H1 (cell line): ENCODE data around the gene ZFP36L2. TPM values are rescaled to one million over a fixed set of nuclear protein-coding genes. Genes with fewer than 3 reads are reported as not detected.

Source experiments
- CTCF ChIA-PET: fragments of 300-600 bp; sonication (Branson Sonifier 250); formaldehyde crosslinking; loops from one replicate; lab custom pipeline; 2021; ENCODE audit not compliant: partially characterized antibody; lab: Charles Lee
- POLR2A ChIA-PET: fragments of 300-600 bp; sonication (Branson Sonifier 250); formaldehyde crosslinking; loops from one replicate; lab custom pipeline; 2021; ENCODE audit warnings: inconsistent platforms; ENCODE audit not compliant: partially characterized antibody; lab: Charles Lee
- DNase-seq, 2 experiments: peaks; one replicate each; pipeline versions ENCODE4 v3.0.0 to v3.0.0-alpha.2; 2010 to 2022; ENCODE audit warnings: low spot score in 2 of 2, low read depth in 1 of 2, mixed read lengths in 1 of 2
- FAIRE-seq: peaks from 2 replicates; lab custom pipeline; 2011; peaks lifted over from hg19 to GRCh38; lab: Jason Lieb, UNC
- H2AFZ ChIP-seq: 2 replicates; pipeline ENCODE4 v1.8.1; 2012; ENCODE audit warnings: low read length, inconsistent platforms
- H2AK5ac ChIP-seq: 2 replicates; pipeline ENCODE4 v1.6.1; 2013; ENCODE audit warnings: low read depth, low read length
- H2BK120ac ChIP-seq: replicated peaks from 2 replicates; pipeline ENCODE3; 2013; ENCODE audit warnings: low read depth, low read length, inconsistent platforms
- H2BK12ac ChIP-seq: 2 replicates; pipeline ENCODE4 v1.6.1; 2013; ENCODE audit warnings: low read depth, low read length
- H2BK15ac ChIP-seq: 2 replicates; pipeline ENCODE4 v1.6.1; 2013; ENCODE audit warnings: low read length
- H2BK20ac ChIP-seq: 2 replicates; pipeline ENCODE4 v1.6.1; 2013; ENCODE audit warnings: low read length
- H2BK5ac ChIP-seq: 2 replicates; pipeline ENCODE4 v1.6.1; 2013; ENCODE audit warnings: low read depth, low read length
- H3K14ac ChIP-seq: 2 replicates; pipeline ENCODE4 v1.6.1; 2013; ENCODE audit warnings: inconsistent platforms; ENCODE audit not compliant: insufficient read length
- H3K18ac ChIP-seq: 2 replicates; pipeline ENCODE4 v1.6.1; 2013; ENCODE audit warnings: low read length; ENCODE audit errors: extremely low read depth
- H3K23ac ChIP-seq: 2 replicates; pipeline ENCODE4 v1.6.1; 2013; ENCODE audit warnings: inconsistent platforms; ENCODE audit not compliant: insufficient read length
- H3K23me2 ChIP-seq: 2 replicates; pipeline ENCODE4 v1.6.1; 2013; ENCODE audit warnings: low read depth, low read length
- H3K27ac ChIP-seq: 2 replicates; pipeline ENCODE4 v1.6.1; 2011; ENCODE audit warnings: low read depth, low read length, inconsistent platforms
- H3K27me3 ChIP-seq, 4 experiments: replicated peaks in 1 of 4; 1 replicate in 1 of 4; 2 replicates in 3 of 4; pipeline versions ENCODE4 v1.6.1 to v1.8.1; 2011 to 2013; ENCODE audit warnings: low read length in 3 of 4, mild to moderate bottlenecking in 3 of 4, inconsistent platforms in 2 of 4, mixed read lengths in 2 of 4, moderate library complexity in 1 of 4; ENCODE audit not compliant: control insufficient read depth in 3 of 4, insufficient read depth in 3 of 4; ENCODE audit errors: extremely low read depth in 1 of 4
- H3K36me3 ChIP-seq, 4 experiments: 2 replicates each; pipeline versions ENCODE4 v1.6.1 to v1.8.1; 2011 to 2013; ENCODE audit warnings: mild to moderate bottlenecking in 4 of 4, low read length in 3 of 4, moderate library complexity in 2 of 4, control low read depth in 1 of 4, inconsistent platforms in 1 of 4; ENCODE audit not compliant: insufficient read depth in 4 of 4, control insufficient read depth in 2 of 4
- H3K4ac ChIP-seq: replicated peaks from 2 replicates; pipeline ENCODE3; 2013; ENCODE audit warnings: low read length, low read depth, mixed read lengths, inconsistent platforms; ENCODE audit not compliant: insufficient read length
- H3K4me1 ChIP-seq, 4 experiments: replicated peaks in 1 of 4; 1 replicate in 1 of 4; 2 replicates in 3 of 4; pipeline versions ENCODE4 v1.6.1 to v1.8.1; 2011 to 2013; ENCODE audit warnings: low read length in 3 of 4, inconsistent platforms in 2 of 4, mixed read lengths in 1 of 4; ENCODE audit not compliant: insufficient read depth in 4 of 4, control insufficient read depth in 3 of 4
- H3K4me2 ChIP-seq, 2 experiments: 2 replicates each; pipeline versions ENCODE4 v1.6.1 to v1.8.1; 2011 to 2013; ENCODE audit warnings: low read depth in 2 of 2, low read length in 2 of 2, control low read depth in 1 of 2, inconsistent platforms in 1 of 2, mild to moderate bottlenecking in 1 of 2; ENCODE audit not compliant: insufficient read depth in 1 of 2
- H3K4me3 ChIP-seq, 4 experiments: fragments of 200-600, 300-600 bp in 1 of 4; sonication (generic), shearing (Covaris generic), sonication (Bioruptor Twin) in 1 of 4; 2 replicates each; pipeline versions ENCODE4 v1.5.1 to v1.8.1; 2011 to 2016; ENCODE audit warnings: low read length in 4 of 4, low read depth in 3 of 4, control low read depth in 2 of 4, inconsistent platforms in 2 of 4, mild to moderate bottlenecking in 2 of 4, mixed read lengths in 1 of 4, moderate library complexity in 1 of 4; ENCODE audit not compliant: insufficient read depth in 2 of 4; ENCODE audit errors: extremely low read depth in 1 of 4
- H3K56ac ChIP-seq: replicated peaks from 2 replicates; pipeline ENCODE3; 2013; ENCODE audit warnings: low read depth, mild to moderate bottlenecking, mixed read lengths, low read length, inconsistent platforms; ENCODE audit not compliant: insufficient read length
- H3K79me1 ChIP-seq: 2 replicates; pipeline ENCODE4 v1.6.1; 2013; ENCODE audit warnings: low read depth, low read length, control low read depth
- H3K79me2 ChIP-seq, 2 experiments: 2 replicates each; pipeline versions ENCODE4 v1.6.1 to v1.8.1; 2012 to 2013; ENCODE audit warnings: low read length in 2 of 2, mild to moderate bottlenecking in 2 of 2, inconsistent platforms in 1 of 2; ENCODE audit not compliant: insufficient read depth in 2 of 2, control insufficient read depth in 1 of 2
- H3K9ac ChIP-seq, 4 experiments: replicated peaks in 1 of 4; 1 replicate in 1 of 4; 2 replicates in 3 of 4; pipeline versions ENCODE4 v1.6.1 to v1.8.1; 2011 to 2013; ENCODE audit warnings: low read depth in 3 of 4, low read length in 3 of 4, control low read depth in 2 of 4, mild to moderate bottlenecking in 2 of 4, moderate library complexity in 2 of 4, inconsistent platforms in 1 of 4; ENCODE audit errors: extremely low read depth in 1 of 4
- H3K9me3 ChIP-seq, 2 experiments: 2 replicates each; pipeline versions ENCODE4 v1.6.1 to v1.8.1; 2012 to 2013; ENCODE audit warnings: mild to moderate bottlenecking in 2 of 2, moderate library complexity in 2 of 2, control low read depth in 1 of 2, inconsistent platforms in 1 of 2, low read depth in 1 of 2, low read length in 1 of 2, mixed read lengths in 1 of 2; ENCODE audit not compliant: insufficient read depth in 2 of 2
- H4K20me1 ChIP-seq, 2 experiments: replicated peaks in 1 of 2; 2 replicates each; pipeline versions ENCODE3 to v1.8.1; 2011 to 2013; ENCODE audit warnings: inconsistent platforms in 2 of 2, low read length in 2 of 2, mild to moderate bottlenecking in 1 of 2; ENCODE audit not compliant: insufficient read depth in 2 of 2, control insufficient read depth in 1 of 2
- H4K5ac ChIP-seq: 2 replicates; pipeline ENCODE4 v1.6.1; 2013; ENCODE audit warnings: low read length, low read depth, mixed read lengths, inconsistent platforms; ENCODE audit not compliant: insufficient read length
- H4K8ac ChIP-seq: 2 replicates; pipeline ENCODE4 v1.8.0; 2013; ENCODE audit warnings: mild to moderate bottlenecking, moderate library complexity, low read length, inconsistent platforms; ENCODE audit not compliant: insufficient read depth; ENCODE audit errors: extremely low read depth
- H4K91ac ChIP-seq: replicated peaks from 2 replicates; pipeline ENCODE3; 2013; ENCODE audit warnings: low read length, mixed read lengths, inconsistent platforms; ENCODE audit not compliant: insufficient read length
- WGBS, 2 experiments: shearing (Covaris generic) in 1 of 2; methylation state at CpG; one replicate each; pipeline versions ENCODE4 v1.1.6 to v1.1.7; 2013 to 2015; ENCODE audit warnings: low lambda C conversion rate in 2 of 2, mixed read lengths in 2 of 2, inconsistent platforms in 1 of 2, low coverage in 1 of 2, missing lambda C conversion rate in 1 of 2; ENCODE audit not compliant: insufficient replicate concordance in 2 of 2, insufficient coverage in 1 of 2, insufficient read length in 1 of 2; ENCODE audit errors: extremely low coverage in 1 of 2, missing lambda C conversion rate in 1 of 2; 5-methylcytosine and 5-hydroxymethylcytosine counted together
- polyA plus RNA-seq, 7 experiments: library from polyadenylated mRNA; depleted of rRNA in 3 of 7; stranded (reverse) in 5 of 7; unstranded in 2 of 7; fragments of >200 nt in 5 of 7; fragments of 200-250 nt in 2 of 7; gene quantifications; 1 replicate in 5 of 7; 2 replicates in 1 of 7; 4 replicates in 1 of 7; pipeline versions ENCODE4 v1.2.1 to v1.2.3, GENCODE V29; 2011 to 2013; ENCODE audit warnings: missing spikeins in 2 of 7, mixed read lengths in 2 of 7
- total RNA-seq: library from RNA; stranded (reverse); fragmentation: NEBNext Ultra II Directional; extraction: Animal tissue kit (Norgen Biotek cat#: 25700); gene quantifications from 2 replicates; pipeline ENCODE4 v1.2.1, GENCODE V29; 2021
- TF ChIP-seq, protein P1 (sequence below), 3 experiments: IDR thresholded peaks; 1 replicate in 2 of 3; 2 replicates in 1 of 3; pipeline versions ENCODE4 v1.5.1 to v1.6.1; 2011; ENCODE audit warnings: low read length in 3 of 3, mild to moderate bottlenecking in 3 of 3, inconsistent platforms in 2 of 3, low read depth in 1 of 3, moderate library complexity in 1 of 3; ENCODE audit not compliant: insufficient read depth in 1 of 3; ENCODE audit errors: control extremely low read depth in 1 of 3

ZFP36L2 gene
- total and polyA plus RNA-seq, 2 of the 8 experiments (the other 6 are each of a cell fraction or from before 2014, with no cell fraction given), result 13.4 to 102 TPM

- peaks cover 0 to 9% (median 3%) of the 10 kb centered on the region in 4 experiments; a peak in 3 of 7 replicates for H3K4me1 ChIP-seq
- peak overlapping the region; percentile 63 for H2BK20ac ChIP-seq
- H3K56ac ChIP-seq, result no peak overlapping the region
- no peak overlapping the region for H3K4me3 ChIP-seq
- no peaks in the 10 kb centered on the region for H3K23me2 ChIP-seq
- ChIA-PET POLR2A (interaction anchor here (1.6 to 4.9 kb wide), 4 partner anchors 10 to 30 kb away, joined by 4 to 30 read pairs (median 6); partner anchors contain the start of gene ZFP36L2), CTCF (interaction anchor here (0.7 to 8.8 kb wide), 31 partner anchors 9 to 359 kb away, joined by 3 to 65 read pairs (median 4); partner anchors contain the start of gene ZFP36L2)
- H3K23ac ChIP-seq, result no peak overlapping the region
- no peaks in the 10 kb centered on the region for H3K79me1 ChIP-seq
- 0 out of 2 replicates have a peak overlapping the region, but pooled peaks have one; percentile 28 for H2BK5ac ChIP-seq
- no peak overlapping the region for H2AFZ ChIP-seq
- peak overlapping the region; percentile 62 for H4K91ac ChIP-seq
- H4K20me1 ChIP-seq, result no peaks in the 10 kb centered on the region
- H2BK15ac ChIP-seq, result peak overlapping the region; percentile 25; the same call in 1 of the 2 replicates
- H3K18ac ChIP-seq, result no peak overlapping the region; the same call in 1 of the 2 replicates
- H2BK12ac ChIP-seq, result peak overlapping the region; percentile 93; the same call in 1 of the 2 replicates
- peak overlapping the region; percentile 3 for H2BK120ac ChIP-seq
- H3K79me2 ChIP-seq, result no peaks in the 10 kb centered on the region
- WGBS, 2 experiments, result 68% methylated on average over 9 of the region's 9 CpGs; no CpG with 5 or more reads in 1 of the 2 experiments
- no peak overlapping the region for H3K14ac ChIP-seq
- H4K8ac ChIP-seq, result no peak overlapping the region; the same call in 1 of the 2 replicates
- FAIRE-seq (no peak), DNase-seq (no peak)
- no peak overlapping the region for H3K27ac ChIP-seq
- H3K4ac ChIP-seq, result peak overlapping the region; percentile 87
- no peaks in the 10 kb centered on the region for H3K27me3 ChIP-seq
- no peaks in the 10 kb centered on the region for H3K36me3 ChIP-seq
- no peak overlapping the region; a peak in 1 of 4 replicates for H3K4me2 ChIP-seq
- no peak overlapping the region for H3K9ac ChIP-seq
- H4K5ac ChIP-seq, result no peak overlapping the region
- H3K9me3 ChIP-seq, result no peaks in the 10 kb centered on the region
- peak overlapping the region; percentile 59; the same call in 1 of the 2 replicates for H2AK5ac ChIP-seq
- TF ChIP-seq, protein P1, sequence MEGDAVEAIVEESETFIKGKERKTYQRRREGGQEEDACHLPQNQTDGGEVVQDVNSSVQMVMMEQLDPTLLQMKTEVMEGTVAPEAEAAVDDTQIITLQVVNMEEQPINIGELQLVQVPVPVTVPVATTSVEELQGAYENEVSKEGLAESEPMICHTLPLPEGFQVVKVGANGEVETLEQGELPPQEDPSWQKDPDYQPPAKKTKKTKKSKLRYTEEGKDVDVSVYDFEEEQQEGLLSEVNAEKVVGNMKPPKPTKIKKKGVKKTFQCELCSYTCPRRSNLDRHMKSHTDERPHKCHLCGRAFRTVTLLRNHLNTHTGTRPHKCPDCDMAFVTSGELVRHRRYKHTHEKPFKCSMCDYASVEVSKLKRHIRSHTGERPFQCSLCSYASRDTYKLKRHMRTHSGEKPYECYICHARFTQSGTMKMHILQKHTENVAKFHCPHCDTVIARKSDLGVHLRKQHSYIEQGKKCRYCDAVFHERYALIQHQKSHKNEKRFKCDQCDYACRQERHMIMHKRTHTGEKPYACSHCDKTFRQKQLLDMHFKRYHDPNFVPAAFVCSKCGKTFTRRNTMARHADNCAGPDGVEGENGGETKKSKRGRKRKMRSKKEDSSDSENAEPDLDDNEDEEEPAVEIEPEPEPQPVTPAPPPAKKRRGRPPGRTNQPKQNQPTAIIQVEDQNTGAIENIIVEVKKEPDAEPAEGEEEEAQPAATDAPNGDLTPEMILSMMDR (IDR thresholded peaks at IDR 0.05; ENCODE audit: control extremely low read depth in 1 of 3, insufficient read depth in 1 of 3, low read depth in 1 of 3, low read length in 3 of 3), result peak; percentile 57 to 85 (median 70)
These were observed 18.7 kb downstream of the ZFP36L2 start for GRCh38 chr2:43207553-43208300.
